ENCODE measurements around the gene TECRL. TPM values are rescaled to one million over a fixed set of nuclear protein-coding genes. Genes with fewer than 3 reads are reported as not detected.

Gene TECRL
- total RNA-seq, 1 experiment from 2014 or later = not detected

DNA sequence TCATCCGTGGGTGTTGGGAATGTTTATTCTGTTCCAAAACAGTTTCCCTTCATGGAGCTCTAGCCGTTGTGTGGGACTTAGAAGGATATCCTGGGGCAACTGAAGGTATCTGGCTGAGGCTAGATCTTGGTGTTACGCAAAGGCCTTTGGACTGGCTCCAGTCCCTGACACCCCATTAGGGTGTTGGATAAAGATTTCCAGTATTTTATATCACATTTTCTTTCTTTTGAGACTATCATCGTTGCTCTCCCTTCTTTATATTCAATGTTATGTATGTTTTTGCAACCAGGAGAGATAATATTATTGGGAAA is 103.0 kb downstream of the TECRL start:
- intact Hi-C loops (cut with micrococcal nuclease; ENCODE audit: unreplicated experiment) = no loop called here
- BruUV-seq (replicated peaks) = no TSS peak
- CTCF ChIA-PET = no interaction called here

DNA sequence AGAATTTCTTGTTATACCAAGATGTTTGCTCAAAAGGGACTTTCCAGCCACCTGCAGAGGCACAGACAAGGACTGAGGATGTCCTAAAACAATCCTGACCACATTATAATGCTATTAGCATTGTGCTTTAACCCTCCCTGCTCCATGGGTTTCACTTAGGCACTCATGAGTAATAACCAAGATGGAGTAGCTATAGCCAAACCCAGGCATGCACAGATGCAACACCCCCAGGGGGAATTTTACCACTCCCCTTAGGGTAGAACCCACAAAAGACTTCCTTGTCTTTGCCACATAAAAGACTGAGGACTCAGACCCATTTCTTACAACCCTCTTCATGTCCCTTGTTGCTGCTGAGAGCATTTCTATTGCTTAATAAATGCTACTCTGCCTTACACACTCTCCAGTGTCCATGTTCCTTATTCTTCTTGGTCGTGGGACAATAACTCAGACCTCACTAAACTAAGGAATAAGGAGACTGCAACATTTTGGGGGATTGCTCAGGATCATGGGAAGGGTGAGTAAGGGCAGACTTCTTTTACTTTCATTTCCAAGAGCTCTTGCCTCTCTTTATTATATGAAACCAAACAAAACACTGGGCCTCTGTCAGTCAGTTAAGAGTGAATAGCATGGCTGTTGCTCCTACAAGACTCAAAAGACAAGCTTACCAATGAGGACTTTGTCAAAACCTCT is 103.5 kb downstream of the TECRL start:
- no peaks in the 10 kb centered on the region for H3K36me3 ChIP-seq (ENCODE audit: insufficient read depth, low read length, poor library complexity, severe bottlenecking)
- no peak overlapping the region for H3K27ac ChIP-seq (ENCODE audit: low read depth, low read length, poor library complexity, severe bottlenecking)
- ChIA-PET POLR2A (ENCODE audit: low non-redundant PET) (no interaction called here), CTCF (no interaction called here)
- no peak for TF ChIP-seq EZH2 (IDR thresholded peaks at IDR 0.05; ENCODE audit: borderline replicate concordance, low read depth, low read length, poor library complexity, severe bottlenecking)
- TF ChIP-seq, protein P1, sequence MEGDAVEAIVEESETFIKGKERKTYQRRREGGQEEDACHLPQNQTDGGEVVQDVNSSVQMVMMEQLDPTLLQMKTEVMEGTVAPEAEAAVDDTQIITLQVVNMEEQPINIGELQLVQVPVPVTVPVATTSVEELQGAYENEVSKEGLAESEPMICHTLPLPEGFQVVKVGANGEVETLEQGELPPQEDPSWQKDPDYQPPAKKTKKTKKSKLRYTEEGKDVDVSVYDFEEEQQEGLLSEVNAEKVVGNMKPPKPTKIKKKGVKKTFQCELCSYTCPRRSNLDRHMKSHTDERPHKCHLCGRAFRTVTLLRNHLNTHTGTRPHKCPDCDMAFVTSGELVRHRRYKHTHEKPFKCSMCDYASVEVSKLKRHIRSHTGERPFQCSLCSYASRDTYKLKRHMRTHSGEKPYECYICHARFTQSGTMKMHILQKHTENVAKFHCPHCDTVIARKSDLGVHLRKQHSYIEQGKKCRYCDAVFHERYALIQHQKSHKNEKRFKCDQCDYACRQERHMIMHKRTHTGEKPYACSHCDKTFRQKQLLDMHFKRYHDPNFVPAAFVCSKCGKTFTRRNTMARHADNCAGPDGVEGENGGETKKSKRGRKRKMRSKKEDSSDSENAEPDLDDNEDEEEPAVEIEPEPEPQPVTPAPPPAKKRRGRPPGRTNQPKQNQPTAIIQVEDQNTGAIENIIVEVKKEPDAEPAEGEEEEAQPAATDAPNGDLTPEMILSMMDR (conservative IDR thresholded peaks at IDR 0.05; ENCODE audit: low read depth, low read length) = no peak
- no peaks in the 10 kb centered on the region for H3K4me1 ChIP-seq (ENCODE audit: insufficient read depth, low read length, poor library complexity, severe bottlenecking)
- no peak overlapping the region for H3K4me3 ChIP-seq (ENCODE audit: low read depth, low read length, poor library complexity, severe bottlenecking)
- no peak for DNase-seq (ENCODE audit: low spot score)
- H3K27me3 ChIP-seq (replicated peaks; ENCODE audit: insufficient read depth, low read depth, low read length, poor library complexity) = no peaks in the 10 kb centered on the region
- intact Hi-C loops (cut with micrococcal nuclease; ENCODE audit: unreplicated experiment) = no loop called here
- BruUV-seq (replicated peaks) = no TSS peak
- no peaks in the 10 kb centered on the region for H3K9me3 ChIP-seq (ENCODE audit: low read depth, low read length, poor library complexity, severe bottlenecking)

More for the DNA sequence above, 103.0 kb downstream of the TECRL start:
- no peak overlapping the region for H3K4me3 ChIP-seq (ENCODE audit: low read depth, low read length, poor library complexity, severe bottlenecking)
- H3K9me3 ChIP-seq (ENCODE audit: low read depth, low read length, poor library complexity, severe bottlenecking) = no peaks in the 10 kb centered on the region
- POLR2A ChIA-PET (ENCODE audit: low non-redundant PET) = no interaction called here
- no peaks in the 10 kb centered on the region for H3K27me3 ChIP-seq (replicated peaks; ENCODE audit: insufficient read depth, low read depth, low read length, poor library complexity)
- no peak overlapping the region for H3K27ac ChIP-seq (ENCODE audit: low read depth, low read length, poor library complexity, severe bottlenecking)
- DNase-seq (ENCODE audit: low spot score) = no peak
- H3K36me3 ChIP-seq (ENCODE audit: insufficient read depth, low read length, poor library complexity, severe bottlenecking) = no peaks in the 10 kb centered on the region
- H3K4me1 ChIP-seq (ENCODE audit: insufficient read depth, low read length, poor library complexity, severe bottlenecking) = no peaks in the 10 kb centered on the region
- no peak for TF ChIP-seq EZH2 (IDR thresholded peaks at IDR 0.05; ENCODE audit: borderline replicate concordance, low read depth, low read length, poor library complexity, severe bottlenecking)
- TF ChIP-seq, protein P1 (conservative IDR thresholded peaks at IDR 0.05; ENCODE audit: low read depth, low read length) = no peak

- BruUV-seq (replicated peaks) = no TSS peak
- Histone ChIP-seq H3K4me1 (ENCODE audit: insufficient read depth, low read length, poor library complexity, severe bottlenecking) (no peaks in the 10 kb centered on the region), H3K36me3 (ENCODE audit: insufficient read depth, low read length, poor library complexity, severe bottlenecking) (no peaks in the 10 kb centered on the region), H3K4me3 (ENCODE audit: low read depth, low read length, poor library complexity, severe bottlenecking) (no peak overlapping the region), H3K27me3 (replicated peaks; ENCODE audit: insufficient read depth, low read depth, low read length, poor library complexity) (no peaks in the 10 kb centered on the region), H3K27ac (ENCODE audit: low read depth, low read length, poor library complexity, severe bottlenecking) (no peak overlapping the region), H3K9me3 (ENCODE audit: low read depth, low read length, poor library complexity, severe bottlenecking) (no peaks in the 10 kb centered on the region)
- TF ChIP-seq EZH2 (IDR thresholded peaks at IDR 0.05; ENCODE audit: borderline replicate concordance, low read depth, low read length, poor library complexity, severe bottlenecking) = no peak
- TF ChIP-seq, protein P1 (conservative IDR thresholded peaks at IDR 0.05; ENCODE audit: low read depth, low read length) = no peak
- intact Hi-C loops (cut with micrococcal nuclease; ENCODE audit: unreplicated experiment) = no loop called here
- ChIA-PET CTCF (no interaction called here), POLR2A (ENCODE audit: low non-redundant PET) (no interaction called here)
- DNase-seq (ENCODE audit: low spot score) = no peak
Measured at GRCh38 chr4:64272432-64272831, 136.8 kb downstream of the TECRL start.

All from A673 (cell line).